DND-41 (cell line): Measurements from ENCODE around the gene GNG4.

Experiments
- CTCF ChIP-seq: IDR thresholded peaks from 2 replicates; pipeline ENCODE4 v1.5.1; 2012; ENCODE audit warnings: borderline replicate concordance, low read length, moderate library complexity, mild to moderate bottlenecking; ENCODE audit not compliant: poor library complexity, severe bottlenecking; ENCODE audit errors: extremely low read depth
- EZH2 ChIP-seq: IDR thresholded peaks from 3 replicates; pipeline ENCODE4 v1.6.1; 2012; ENCODE audit warnings: borderline replicate concordance, low read depth, mild to moderate bottlenecking, moderate library complexity, low read length, inconsistent platforms; ENCODE audit not compliant: severe bottlenecking

- TF ChIP-seq CTCF (no peak), EZH2 (no peak)
Measured at GRCh38 chr1:235545292-235545930, 104.2 kb downstream of the GNG4 start.
